ENCODE results near the gene ICE1.

DNA sequence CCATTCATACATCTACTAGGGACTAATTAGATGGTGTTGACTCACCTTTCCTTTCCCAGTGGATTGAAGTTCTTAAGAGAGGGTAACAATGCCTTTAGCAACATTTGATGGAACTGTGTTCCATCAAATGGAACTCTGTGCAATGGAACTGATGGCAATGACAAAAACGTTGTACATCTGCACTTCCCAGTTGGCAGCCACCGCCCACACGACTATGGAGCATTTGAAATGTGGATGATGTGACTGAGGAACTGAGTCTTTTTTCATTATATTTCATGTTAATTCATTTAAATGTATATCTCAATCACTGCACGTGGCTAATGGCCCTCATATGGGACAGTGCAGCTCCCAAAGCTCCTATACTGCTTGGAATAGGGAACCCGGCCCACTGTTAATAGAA is 39.0 kb upstream of the ICE1 start:
- TF ChIP-seq CTCF (conservative IDR thresholded peaks at IDR 0.05; ENCODE audit: low read depth, low read length) (no peak), POLR2A (IDR thresholded peaks at IDR 0.05; ENCODE audit: low read depth, low read length) (no peak), MAZ (IDR thresholded peaks at IDR 0.05; ENCODE audit: borderline replicate concordance, low read depth, low read length) (no peak)
